Endothelial cell of hepatic sinusoid (primary cell): Measurements from ENCODE around the gene GULP1.

Experiments used
- in situ Hi-C: cut with HindIII; loops from 2 replicates; pipeline ENCODE4 v1.10.0; 2017; ENCODE audit warnings: low sequenced_read_pairs

The GULP1 gene

DNA sequence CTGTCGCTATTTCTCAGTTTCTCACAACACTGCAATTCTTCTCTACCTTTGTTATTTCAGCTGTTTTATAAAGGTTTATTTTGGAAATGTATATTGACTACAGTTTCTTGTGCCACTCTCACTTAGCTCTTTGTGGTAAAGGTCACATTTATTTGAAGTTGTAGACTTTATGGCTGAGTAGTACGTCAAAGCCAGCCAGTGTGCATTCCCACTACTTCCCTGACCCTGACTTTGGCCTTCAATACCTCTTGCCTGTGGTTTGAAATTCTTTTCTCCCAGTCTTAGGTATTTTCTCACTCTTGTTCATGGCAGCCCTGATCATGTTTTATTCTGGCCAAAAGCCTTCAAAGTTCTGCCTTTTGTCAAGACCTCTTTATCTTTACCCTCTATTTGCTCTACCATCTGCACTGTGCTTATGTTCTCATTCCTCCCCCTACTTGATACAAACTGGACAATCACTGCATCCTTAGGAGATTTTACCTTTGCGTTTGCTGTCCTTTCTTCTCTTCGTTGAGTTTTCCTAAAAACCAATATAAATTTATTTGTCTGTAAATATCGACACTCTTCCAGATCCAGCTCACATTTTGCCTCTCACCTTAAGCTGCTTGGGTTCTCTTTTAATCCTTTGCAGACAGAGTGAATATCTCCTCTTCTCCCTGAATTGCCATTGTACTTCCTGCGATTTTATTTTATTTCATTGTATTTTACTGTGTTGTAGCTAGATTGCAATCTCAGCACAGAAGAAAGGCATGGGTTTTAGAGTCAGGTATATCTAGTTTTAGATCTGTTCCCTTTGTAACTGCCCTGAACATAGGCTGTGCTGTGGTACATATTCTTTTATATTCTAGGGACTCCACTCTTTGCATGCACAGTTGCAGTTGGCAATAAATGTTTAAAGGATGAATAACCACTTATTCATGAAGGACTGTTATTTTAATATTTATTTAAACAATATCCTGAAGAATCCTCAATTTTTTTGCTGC, 31.2 kb downstream of the GULP1 start:
- in situ Hi-C loops, result no loop called here

DNA sequence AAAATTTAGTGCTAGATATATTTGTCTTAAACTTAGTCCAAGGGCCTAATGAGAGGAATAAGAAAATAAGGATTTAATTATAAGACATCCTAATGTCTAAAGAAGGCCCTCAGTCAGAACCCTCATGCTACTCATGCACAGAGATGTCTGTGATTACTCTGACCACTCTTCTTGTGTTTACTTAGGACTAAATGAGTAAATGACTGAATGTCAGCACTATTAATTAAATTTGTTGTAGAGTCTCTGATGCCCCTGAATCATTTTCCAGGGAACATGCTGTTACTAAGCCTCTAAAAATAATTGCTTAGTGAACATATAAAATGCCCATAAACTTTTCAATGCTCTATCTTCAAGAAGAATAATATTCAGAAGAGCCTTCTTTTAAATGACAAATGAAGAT, 32.4 kb downstream of the GULP1 start:
- in situ Hi-C loops, result no loop called here

DNA sequence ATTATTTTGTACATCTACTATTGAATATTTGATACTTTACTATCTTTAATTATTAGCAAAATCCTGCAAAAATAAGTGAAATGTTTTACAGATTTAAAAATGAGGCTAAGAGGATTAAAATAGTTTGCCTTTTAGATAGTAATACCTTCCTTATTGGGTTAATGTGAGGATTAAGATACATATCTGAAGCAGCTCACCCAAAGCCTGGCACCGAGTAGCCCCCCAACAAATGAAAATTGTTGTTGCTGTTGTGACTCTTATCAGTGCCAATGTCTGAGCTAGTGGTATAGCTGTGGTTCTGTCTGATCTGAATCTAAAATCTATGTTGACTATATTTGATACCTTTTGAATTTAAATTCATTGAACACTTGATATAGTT, 34.6 kb downstream of the GULP1 start:
- in situ Hi-C loops, result no loop called here

DNA sequence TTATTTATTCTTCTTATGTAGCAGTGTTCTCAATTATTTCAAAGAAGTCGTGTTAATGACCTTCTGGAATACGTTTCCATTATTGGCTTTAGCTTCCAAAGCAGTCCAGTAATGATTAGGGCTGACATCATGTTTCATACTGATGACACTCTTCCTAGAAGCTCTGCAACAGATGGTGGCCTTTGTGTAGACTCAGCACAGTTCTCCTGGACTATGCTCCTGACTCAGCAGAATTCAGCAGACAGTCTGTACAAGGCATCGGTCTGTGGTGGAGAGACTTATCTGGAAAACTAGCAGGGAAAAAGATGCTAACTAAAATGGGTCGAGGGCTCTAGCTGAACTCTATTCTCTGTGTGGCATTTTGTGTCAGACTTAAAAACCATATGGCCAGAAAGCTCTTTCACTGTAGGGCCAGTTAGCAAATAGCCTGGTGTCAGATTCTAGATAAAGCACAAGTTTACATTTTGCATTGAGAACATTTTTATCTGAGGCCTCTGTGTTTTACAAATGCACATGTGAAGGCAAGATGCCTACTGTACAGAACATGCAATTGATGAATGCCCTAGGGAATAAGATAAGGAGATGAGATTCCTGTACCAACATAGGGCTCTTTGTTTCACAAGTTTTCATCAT, 35.1 kb downstream of the GULP1 start:
- in situ Hi-C loops, result no loop called here

DNA sequence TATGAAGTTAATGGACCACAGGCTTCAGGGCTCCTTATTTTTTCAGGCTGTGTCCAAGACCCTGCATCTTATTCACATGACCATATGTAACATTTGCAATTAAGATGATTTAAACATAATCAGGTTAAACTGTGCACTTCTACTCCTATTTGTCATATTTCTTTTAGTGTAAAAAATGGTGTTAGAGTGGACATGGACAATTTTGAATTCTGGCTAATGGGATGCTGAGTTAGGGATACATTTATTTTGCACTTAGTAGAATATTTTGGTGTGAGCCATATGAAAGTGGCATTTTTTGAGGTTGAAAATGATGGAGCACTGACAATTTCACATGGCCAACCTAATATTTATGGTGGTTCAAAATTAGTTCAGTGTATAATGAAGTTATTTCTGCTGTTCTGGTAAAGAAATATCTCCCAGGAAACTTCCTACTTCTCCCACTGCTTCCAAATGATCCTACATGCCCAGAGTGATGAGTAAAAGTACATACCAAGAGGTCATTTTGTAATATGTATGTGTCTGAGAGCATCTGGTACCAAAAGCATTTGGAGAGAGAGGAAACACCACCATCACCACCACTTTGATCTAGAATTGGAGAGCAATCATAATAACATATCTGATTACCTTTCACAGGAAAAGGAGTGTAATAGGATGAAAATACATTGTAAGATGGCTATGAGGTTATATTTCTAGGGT, 36.0 kb downstream of the GULP1 start:
- in situ Hi-C loops, result no loop called here

DNA sequence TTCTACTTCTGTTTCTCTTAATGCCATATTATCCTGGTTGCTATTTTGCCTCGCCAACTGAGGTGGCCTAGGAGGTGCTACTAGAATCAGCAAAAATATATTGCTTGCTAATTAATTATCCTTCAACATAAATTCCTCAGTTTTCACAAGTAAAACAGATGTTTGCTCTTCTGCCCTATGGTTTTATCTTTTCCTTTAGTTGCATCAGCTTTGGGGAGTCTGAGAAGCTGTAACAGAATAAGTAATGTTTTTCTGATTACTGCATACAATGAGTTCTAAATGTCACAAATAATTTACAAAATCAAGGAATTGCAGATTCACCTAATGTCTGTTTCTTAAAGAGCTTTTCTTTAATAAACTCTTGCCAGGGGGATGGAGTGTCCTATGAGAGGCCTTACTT, 36.7 kb downstream of the GULP1 start:
- in situ Hi-C loops, result no loop called here

DNA sequence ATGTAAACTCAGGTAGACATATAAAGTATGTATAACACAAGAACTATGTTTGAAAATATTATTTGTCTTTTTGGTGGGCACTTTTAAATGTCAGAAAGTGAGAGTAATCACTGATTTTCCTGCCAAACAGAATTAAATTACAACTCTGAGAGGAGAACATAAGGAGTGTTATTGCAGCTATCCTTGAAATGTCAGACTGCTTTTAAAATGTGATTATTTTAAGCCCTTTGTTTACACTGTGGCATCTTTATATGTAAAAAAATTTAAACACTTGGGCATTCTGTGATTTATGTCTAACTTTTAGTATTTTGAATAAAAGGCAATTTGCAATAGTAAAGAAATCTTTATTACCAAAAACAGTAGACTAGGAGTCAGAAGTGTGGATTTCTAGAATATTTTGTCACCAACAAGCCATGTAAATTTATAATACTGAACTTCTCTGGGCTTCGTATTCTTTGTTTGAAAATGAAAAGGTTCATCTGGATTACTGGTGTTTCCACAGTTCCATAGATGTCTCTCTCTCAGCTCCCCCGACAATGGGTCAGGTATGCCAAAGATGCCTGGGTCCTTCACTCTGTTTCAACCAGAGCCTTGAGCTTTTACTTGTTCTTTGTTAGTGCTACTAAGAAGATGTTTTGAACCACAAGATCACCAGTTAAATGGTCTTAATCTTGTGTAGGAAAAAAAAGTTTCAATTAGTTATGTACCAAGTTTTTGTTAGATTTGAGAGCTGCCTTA, 38.8 kb downstream of the GULP1 start:
- in situ Hi-C loops, result no loop called here

DNA sequence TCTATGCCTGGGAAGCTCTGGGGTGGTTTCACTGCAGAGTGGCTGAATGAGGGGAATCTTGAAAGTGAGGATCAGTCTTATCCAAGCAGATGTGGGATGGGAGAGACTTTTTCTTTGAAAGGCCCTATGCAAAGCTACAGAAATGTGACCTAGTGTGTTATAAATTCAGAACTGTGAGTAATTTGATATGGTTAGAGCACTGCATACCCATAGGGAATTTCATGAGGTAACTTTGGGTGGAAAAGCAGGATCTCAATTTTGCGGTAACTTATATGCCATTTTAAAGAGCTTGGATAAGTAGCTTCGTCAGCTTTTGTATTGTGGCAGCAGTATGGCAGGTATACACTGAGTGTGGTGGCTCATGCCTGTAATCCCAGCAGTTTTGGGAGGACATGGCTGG, 40.9 kb downstream of the GULP1 start:
- in situ Hi-C loops, result no loop called here

DNA sequence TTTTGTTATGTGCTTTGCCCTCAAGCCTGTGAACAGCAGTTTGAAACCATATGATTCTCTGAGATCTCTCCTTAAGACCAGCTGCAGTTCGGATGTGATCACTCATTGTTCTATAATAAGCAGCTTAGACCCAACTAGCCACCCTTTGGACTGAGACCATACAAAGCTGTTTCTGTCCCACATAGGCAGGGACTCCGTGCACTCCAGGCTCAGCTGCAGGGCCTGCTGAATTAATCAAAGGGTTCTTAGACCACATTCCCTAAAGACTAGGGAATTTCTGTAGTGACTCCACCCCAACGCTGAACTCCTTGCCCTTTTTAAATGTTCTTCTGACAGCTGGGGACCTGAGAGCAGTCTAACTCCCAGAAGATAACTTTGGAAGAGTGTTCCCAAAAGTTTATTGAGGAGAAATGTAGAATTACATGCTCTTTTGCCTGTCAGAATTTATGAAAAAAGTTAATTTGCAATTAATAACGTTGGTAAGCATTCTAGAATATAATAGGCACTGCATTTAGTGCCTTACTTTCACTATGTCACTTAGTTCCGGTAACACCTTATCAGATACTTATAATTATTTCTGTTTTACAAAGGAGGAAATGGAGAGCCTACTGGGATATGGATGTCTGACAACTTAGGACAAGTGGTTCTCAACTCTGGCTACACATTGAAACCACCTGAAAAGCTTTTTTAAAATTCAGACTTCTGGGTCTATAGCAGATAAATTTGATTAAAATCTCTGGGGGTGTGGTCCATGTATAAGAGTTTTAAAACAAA, 42.3 kb downstream of the GULP1 start:
- in situ Hi-C loops, result no loop called here

DNA sequence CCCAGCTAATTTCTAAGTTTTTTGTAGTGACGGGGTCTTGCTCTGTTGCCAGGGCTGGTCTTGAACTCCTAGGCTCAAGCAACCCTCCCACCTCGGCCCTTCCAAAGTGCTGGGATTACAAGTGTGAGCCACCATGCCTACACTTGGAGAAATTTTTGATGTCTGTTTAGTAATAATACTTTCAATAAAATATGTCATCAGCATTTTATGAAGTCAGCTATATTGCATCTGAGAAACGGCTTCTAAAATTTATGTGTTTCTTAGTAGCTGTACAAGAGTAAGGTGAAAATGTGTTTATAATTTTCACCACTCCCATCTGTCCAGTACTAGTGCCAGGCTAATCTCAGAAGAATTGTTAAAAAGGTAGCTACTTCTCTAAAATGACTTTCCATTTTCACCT, 46.8 kb downstream of the GULP1 start:
- in situ Hi-C loops, result no loop called here

DNA sequence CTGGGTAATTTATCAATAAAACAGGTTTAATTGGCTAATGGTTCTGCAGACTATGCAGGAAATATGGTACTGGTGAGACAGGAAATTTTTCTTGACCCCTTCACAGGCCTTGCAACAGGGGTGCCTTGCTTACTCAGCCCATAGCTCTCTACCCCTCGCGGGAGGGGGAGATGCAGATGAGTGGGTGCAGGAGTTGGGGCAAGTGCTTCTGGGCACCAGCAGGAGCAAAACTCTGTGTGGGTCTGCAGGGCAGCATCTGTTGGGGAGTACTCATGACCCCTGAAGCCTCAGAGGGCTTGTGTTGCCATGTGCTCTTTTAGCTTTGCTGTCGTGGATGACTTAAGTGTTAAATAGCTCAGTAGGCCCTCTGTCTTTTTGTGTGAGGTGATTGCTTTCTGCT, 48.6 kb downstream of the GULP1 start:
- in situ Hi-C loops, result no loop called here

DNA sequence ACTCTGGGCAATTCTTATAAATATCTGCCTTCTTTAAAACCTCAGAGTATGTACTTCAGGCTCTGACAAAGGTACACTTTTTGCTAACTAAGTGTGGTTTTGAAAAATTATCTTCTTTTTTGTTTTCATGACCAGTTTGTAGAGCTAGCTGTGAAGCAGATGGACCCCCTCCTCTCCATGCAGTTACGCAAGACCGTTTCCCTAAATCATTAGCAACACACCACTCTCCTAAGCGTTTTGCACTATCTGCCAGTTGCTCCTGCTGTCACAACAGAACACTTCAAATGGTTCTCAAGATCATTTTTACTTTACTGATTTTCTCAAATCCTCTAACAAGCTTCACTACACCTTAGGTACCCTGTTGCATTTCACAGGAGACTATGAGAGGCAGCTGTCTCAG, 53.3 kb downstream of the GULP1 start:
- in situ Hi-C loops, result no loop called here

DNA sequence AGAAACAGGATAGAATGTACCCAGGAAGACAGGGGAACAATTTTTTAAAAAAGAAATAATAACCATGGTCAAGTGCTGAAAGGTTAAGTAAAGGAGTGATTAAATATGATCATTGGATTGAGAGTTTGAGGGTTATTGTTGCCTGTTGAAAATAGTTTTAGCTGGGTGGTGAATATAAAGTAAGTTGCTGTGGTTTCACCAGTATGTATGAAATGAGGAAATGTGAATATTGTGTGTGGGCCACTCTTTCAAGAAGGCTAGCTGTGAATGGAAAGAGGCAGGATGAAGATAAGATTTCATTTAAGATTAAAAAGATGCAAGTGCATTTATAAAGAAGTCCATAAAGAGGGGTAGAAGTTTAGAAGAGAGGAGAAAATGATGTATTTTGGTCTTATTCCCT, 53.8 kb downstream of the GULP1 start:
- in situ Hi-C loops, result no loop called here

DNA sequence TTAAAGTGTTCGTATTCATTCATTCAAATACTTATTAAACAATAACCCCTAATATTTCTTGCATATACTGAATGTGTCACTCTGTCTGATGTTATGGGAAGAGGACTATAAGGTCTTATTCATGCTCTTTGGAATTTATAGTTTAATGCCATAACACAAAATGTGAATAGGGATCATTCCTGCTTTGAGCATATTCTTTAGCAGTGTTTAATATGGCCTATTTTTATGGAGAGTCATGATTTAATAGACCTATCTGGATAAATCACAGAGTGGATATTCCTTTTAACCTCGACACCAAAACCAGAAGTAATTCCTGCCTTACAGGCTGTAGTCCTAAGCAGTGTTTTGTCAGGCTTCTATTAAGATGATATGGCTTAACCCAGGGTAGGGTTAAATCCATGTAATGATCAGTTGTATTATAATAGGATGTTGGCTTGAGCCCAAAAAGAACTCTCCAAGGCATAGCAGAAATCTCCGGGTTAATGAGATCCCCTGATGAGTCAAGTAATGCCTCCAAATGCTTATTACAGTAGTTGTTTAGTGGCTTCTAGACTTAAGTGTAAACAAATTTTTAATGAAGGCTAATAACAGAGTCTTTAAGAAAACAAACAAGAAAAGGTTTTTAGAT, 54.3 kb downstream of the GULP1 start:
- in situ Hi-C loops, result no loop called here

DNA sequence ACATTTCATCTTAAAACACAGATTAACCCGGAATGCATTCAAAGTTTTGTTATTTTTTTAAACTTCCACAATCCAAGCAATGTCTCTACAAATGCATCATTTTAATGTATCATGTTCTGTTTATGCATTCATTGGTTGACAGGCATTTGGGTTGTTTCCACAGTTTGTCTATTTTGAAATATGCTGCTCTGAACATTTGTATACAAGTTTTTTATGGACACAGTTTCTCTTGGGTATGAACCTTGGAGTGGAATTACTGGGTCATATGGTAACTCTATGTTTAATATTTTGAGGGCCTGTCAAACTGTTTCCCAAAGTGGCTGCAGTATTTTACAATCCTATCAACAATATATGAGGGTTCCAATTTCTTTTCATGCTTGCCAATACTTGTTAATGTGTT, 57.3 kb downstream of the GULP1 start:
- in situ Hi-C loops, result no loop called here

DNA sequence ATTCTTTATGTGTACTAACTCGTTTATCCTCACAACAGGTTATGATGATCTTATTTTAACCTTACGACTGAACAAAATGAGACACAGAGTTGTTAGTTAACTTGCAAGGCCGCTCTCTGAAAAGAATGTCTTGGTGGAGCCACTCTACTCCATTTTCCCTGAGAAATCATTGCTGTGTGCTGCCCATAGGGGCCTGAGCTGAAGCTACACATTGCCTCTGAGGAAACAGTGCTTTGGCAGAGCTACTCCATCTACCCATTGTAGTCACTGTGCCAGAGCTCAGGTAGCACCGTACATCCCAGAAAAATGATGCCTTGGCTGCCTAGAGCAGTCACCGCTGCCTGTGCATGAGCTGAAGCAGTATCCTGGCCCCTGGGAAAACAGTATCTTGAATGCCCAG, 61.6 kb downstream of the GULP1 start:
- in situ Hi-C loops, result no loop called here

DNA sequence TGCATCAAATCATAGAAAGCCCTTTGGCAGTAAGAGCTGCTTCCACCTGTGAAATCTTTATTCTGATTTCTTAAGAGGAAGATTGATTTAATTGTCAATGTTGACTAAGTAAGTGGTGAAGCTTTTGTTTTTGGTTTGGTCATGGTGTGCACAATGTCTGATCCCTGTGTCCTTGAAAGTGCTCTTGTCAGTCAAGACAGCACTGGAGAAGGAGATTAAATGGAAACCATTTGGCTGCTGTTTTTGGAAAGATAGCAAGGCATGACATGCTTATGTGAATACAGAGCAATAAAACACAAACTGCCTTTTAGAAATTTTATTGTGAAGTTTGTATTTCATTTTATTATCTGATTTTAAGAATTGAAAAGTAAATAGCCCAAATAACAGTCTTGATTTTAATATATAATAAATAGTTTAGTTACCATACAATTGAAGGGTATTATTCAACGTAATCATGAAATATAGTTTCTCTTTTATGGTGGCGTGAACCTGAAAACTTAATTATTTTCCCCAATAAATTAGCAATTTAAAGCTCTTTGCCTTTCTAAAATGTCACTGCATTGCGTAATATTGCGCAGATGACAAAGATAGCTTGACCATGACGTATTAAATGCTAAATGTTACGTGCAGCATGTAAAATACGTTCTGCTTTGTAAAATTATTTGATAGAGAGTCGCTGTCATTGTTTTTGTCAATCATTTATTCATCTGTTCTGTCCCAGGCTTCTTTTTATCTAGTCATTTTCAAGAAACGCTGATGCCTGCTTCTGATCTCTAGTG, 69.0 kb downstream of the GULP1 start:
- in situ Hi-C loops, result no loop called here

DNA sequence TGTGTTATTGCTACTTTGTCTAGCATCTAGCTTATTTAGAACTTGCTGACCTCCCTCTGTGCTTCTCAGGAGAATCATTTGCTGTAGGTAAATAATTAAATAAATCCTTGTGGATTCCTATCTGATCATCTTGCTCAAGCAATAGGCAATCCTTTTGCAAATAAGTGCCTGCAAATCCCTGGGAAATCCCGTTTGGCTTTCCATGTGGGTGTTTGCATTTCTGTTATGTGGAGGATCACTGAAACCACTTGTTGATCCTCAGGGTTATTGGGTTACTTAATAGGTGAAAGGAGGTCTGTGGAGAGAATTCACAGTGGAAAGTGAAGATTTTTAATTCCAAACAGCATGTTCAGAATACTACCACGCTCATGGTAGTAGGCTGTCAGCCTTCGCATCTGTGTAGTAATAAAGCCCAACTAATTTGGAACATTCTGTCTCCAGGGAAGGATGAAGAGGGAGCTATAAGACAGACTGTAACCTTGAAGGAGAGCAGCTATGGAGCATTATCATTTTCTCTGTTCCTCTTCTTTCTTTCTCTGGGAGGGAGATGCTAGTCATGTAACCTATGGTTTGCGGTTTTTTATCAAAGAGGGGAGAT, 72.5 kb downstream of the GULP1 start:
- in situ Hi-C loops, result no loop called here
